Lower leg skin (tissue), 4 donors: ENCODE results near the gene IL20RA. TPM values are rescaled to one million over a fixed set of nuclear protein-coding genes. Genes with fewer than 3 reads are reported as not detected.

Experiments used
- DNase-seq, 2 donors: peaks; one replicate each; pipeline ENCODE4 v3.0.0-alpha.2; 2019; ENCODE audit warnings: low spot score in 2 of 2
- H3K4me3 ChIP-seq: fragments of 200-600 bp; sonication (generic); 2 replicates; pipeline ENCODE4 v1.5.1; 2017; ENCODE audit warnings: mild to moderate bottlenecking, low read depth; ENCODE audit not compliant: poor library complexity, severe bottlenecking
- POLR2A ChIP-seq, 2 donors: fragments of 450-650 bp; IDR thresholded peaks; one replicate each; pipeline ENCODE4 v1.6.1; 2016 to 2017; ENCODE audit warnings: antibody characterized with exemption in 2 of 2, mild to moderate bottlenecking in 1 of 2, moderate library complexity in 1 of 2
- WGBS, 2 donors: methylation state at CpG; one replicate each; pipeline ENCODE4 v1.1.5; 2018; 5-methylcytosine and 5-hydroxymethylcytosine counted together
- intact Hi-C: fragments of 100-400 bp; cut with DNase I; formaldehyde crosslinking; loops from one replicate; pipeline ENCODE4 v1.15.0; 2023; ENCODE audit warnings: low total_unique reads
- total RNA-seq, 4 donors: library from RNA; depleted of rRNA; stranded (reverse); fragments of >200 nt; gene quantifications; one replicate each; pipeline ENCODE4 v1.1.0, GENCODE V29; 2016
- TF ChIP-seq, protein P1 (sequence below), 3 donors: fragments of 450-650 bp; IDR thresholded peaks; one replicate each; pipeline ENCODE4 v1.5.1; 2016; ENCODE audit warnings: antibody characterized with exemption in 3 of 3, mild to moderate bottlenecking in 3 of 3, moderate library complexity in 2 of 3

IL20RA gene
- total RNA-seq, 4 donors from 2014 or later: 70.4 to 199 (median 146) TPM

DNA sequence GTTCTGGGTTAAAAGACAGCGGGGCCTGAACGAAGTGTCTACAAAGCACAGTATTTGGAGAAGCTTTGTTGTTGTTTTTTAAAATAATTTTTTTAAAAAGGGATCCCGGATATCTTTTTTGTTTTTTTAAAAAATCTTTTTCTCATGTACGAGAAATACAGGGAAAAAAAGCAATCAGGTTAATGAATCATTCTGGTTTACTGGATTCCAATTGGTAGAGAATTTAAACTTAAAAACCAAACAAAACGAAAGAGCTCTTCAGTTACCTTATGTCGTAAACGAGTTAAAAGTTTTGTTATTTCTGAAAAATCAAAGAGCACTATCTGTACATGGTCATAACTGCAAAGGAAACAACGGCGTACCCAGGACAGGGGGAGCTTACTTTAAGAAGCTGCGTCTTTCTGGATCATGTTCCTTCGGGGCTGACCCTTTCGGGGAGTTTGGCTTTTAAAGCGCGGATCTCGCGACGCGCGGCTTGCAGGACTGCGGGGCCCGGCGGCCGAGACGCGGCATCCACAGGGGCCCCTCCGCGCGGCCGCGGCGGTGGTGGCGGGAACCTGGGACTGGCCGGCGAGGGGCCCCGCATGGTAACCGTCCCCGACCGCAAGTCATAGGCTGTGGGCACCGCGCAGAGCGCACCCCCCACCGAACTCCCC lies 927 bp downstream of the IL20RA start:
- TF ChIP-seq POLR2A (IDR thresholded peaks at IDR 0.05): no peak
- TF ChIP-seq, protein P1, sequence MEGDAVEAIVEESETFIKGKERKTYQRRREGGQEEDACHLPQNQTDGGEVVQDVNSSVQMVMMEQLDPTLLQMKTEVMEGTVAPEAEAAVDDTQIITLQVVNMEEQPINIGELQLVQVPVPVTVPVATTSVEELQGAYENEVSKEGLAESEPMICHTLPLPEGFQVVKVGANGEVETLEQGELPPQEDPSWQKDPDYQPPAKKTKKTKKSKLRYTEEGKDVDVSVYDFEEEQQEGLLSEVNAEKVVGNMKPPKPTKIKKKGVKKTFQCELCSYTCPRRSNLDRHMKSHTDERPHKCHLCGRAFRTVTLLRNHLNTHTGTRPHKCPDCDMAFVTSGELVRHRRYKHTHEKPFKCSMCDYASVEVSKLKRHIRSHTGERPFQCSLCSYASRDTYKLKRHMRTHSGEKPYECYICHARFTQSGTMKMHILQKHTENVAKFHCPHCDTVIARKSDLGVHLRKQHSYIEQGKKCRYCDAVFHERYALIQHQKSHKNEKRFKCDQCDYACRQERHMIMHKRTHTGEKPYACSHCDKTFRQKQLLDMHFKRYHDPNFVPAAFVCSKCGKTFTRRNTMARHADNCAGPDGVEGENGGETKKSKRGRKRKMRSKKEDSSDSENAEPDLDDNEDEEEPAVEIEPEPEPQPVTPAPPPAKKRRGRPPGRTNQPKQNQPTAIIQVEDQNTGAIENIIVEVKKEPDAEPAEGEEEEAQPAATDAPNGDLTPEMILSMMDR (IDR thresholded peaks at IDR 0.05): no peak
- DNase-seq: no peak
- H3K4me3 ChIP-seq: peak overlapping the region; percentile 72
- intact Hi-C loops: no loop called here
- 3 to 4% methylated on average over 25 of the region's 42 CpGs for WGBS, 2 donors

DNA sequence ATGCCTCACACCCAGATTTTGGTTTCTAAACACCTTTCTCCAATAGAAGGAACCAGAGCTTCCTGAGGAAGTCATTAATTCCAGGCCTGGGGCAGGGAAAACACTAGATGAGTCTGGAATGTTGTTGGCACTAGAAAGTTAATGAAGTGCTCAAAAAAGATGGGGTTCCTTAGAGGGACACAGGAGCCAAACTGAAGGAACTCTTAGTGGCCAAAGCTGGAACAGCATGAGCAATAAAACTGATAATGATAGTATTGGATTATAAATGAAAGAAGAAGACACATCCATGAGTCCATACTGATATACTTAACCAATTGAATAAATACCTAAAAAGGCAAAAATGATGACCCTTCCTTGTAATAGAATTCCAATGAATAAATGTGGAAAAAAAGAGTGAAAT lies 4.4 kb downstream of the IL20RA start:
- TF ChIP-seq POLR2A (IDR thresholded peaks at IDR 0.05): no peak
- TF ChIP-seq, protein P1 (IDR thresholded peaks at IDR 0.05): no peak
- H3K4me3 ChIP-seq: no peak overlapping the region
- DNase-seq: no peak
- intact Hi-C loops: no loop called here

DNA sequence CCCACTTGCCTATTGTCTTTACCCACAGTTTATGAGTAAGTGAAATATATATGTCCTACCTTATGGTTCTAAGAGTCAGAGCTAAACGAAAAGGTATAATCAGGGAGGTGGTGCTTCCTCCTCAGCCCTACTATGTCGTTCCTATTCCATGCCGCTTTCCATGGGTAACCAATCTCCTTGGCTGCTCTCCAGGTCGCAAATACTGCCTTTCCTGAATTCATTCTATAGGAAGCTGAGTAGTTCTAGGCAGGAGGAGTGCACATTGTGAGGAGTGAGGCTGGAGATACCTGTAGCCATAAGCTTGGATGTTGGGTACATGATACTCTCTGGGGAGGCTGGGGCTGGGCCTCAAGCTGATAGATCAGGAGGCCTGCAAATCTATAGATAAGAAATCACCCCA lies 5.8 kb downstream of the IL20RA start:
- intact Hi-C loops: no loop called here
- no peak for DNase-seq
- TF ChIP-seq, protein P1 (IDR thresholded peaks at IDR 0.05): no peak
- no peak for TF ChIP-seq POLR2A (IDR thresholded peaks at IDR 0.05)
- WGBS, 2 donors: 73 to 74% methylated on average over 4 of the region's 4 CpGs
- no peak overlapping the region for H3K4me3 ChIP-seq

DNA sequence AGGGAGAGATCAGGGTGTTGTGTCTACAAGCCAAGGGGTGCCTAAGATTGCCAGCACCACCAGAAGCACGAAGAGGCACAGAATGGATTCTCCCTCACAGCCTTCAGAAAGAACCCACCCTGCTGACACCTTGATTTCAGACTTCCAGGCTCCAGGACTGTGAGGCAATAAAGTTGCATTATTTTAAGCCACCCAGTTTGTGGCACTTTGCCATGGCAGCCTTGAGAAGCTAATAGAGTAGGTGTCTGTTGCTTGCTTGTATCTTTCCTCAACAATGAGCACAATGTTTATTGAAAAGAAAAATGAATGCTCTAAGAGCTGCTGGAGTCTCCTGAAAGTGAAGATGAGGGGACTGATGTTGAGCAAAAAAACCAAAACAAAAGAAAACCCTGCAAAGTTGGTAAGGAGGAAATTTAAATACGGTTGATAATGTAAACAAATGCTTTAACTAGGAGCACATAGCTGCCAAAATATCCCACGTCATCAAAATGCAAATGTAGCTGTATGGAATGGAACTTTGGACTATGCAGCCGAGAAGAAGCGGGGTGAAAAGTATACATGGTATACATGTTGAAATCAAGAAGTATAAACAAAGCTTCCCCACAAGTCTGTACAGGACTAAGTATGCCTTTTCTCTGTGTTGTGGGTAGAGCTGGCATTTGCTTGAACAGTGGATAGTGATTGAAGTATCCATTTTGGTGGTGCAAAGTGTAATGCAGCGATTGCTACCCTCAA lies 8.0 kb downstream of the IL20RA start:
- 50 to 67% methylated on average over 6 of the region's 6 CpGs for WGBS, 2 donors
- TF ChIP-seq POLR2A (IDR thresholded peaks at IDR 0.05): no peak
- TF ChIP-seq, protein P1 (IDR thresholded peaks at IDR 0.05): no peak
- DNase-seq: no peak
- intact Hi-C loops: no loop called here
- no peak overlapping the region for H3K4me3 ChIP-seq

DNA sequence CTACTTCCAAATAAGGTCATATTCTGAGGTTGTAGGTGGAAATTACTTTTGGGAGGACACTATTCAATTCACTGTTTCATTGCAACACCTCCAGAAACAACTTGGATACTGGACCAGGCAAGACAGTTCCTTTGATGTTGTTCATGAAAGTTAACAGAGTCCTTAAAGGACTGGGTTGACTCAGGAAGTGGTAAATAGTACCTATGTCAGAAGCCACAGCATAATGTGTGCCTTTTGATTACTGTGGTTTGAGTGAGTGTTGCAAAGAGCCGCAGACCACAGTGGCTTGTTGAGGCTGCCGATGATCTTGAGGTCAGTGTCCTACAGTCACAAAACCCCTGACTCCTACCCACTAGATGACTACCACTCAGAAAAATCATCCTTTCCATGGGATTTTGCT lies 10.9 kb downstream of the IL20RA start:
- intact Hi-C loops: no loop called here
- DNase-seq: no peak
- no peak overlapping the region for H3K4me3 ChIP-seq
- 55 to 74% methylated on average over 2 of the region's 2 CpGs for WGBS, 2 donors
- TF ChIP-seq, protein P1 (IDR thresholded peaks at IDR 0.05): no peak
- TF ChIP-seq POLR2A (IDR thresholded peaks at IDR 0.05): no peak
